ENCODE results near the gene TTC7B. TPM values are rescaled to one million over a fixed set of nuclear protein-coding genes. Genes with fewer than 3 reads are reported as not detected.

The TTC7B gene
- total and polyA plus RNA-seq, 10 of the 15 experiments (the other 5 are each of a cell fraction or from before 2014, with no cell fraction given): under 0.01 to 1.1 (median 0.26) TPM; not detected in 2

DNA sequence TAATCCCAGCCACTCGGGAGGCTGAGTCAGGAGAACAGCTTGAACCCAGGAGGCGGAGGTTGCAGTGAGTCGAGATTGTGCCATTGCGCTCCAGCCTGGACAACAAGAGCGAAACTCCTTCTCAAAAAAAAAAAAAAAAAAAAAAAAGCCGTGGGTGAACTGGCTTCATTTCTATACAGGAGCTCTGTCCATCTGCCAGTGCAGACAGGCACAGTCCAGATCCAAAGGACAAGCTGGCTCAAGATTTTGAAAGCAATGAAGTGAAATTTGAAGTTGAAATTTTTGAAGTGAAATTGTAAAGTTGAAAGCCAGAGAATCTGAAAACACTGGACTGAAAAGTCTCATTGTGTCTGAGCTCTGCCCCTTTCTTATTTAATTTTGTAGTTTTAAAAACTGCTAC, 284.7 kb downstream of the TTC7B start (continued):
- no peak for TF ChIP-seq ZNF207 (IDR thresholded peaks at IDR 0.05; ENCODE audit: borderline replicate concordance)

DNA sequence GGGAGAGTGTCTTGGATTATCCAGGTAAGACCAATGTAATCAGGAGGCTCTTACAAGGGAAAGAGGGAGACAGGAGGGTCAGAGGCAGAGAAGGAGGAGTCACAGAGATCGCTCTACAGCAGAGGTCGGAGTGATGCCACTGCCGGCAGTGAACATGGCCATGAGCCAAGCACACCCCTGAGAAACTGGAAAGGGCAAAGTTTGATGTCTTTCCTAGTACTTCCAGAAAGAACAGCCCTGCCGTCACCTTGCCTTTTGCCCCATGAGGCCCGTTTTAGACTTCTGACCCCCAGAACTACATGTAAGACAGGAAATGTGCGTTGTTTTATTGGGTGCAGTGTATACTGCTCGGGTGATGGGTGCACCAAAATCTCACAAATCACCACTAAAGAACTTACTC, 285.7 kb downstream of the TTC7B start:
- WGBS (ENCODE audit: insufficient coverage, insufficient replicate concordance, low lambda C conversion rate, missing lambda C conversion rate): 59% methylated on average over 7 of the region's 7 CpGs
- Histone ChIP-seq H4K20me1 (ENCODE audit: control insufficient read depth, insufficient read depth) (no peaks in the 10 kb centered on the region), H3K27me3 (replicated peaks in 1 of 2; ENCODE audit: control insufficient read depth in 2 of 2, insufficient read depth in 2 of 2, low read length in 1 of 2) (no peaks in the 10 kb centered on the region; a peak in 1 of 4 replicates), H3K36me3 (ENCODE audit: control insufficient read depth in 2 of 2, insufficient read depth in 2 of 2, low read length in 1 of 2) (no peaks in the 10 kb centered on the region), H3K9ac (ENCODE audit: control insufficient read depth, insufficient read depth, low read length) (no peak overlapping the region), H3K79me2 (ENCODE audit: control insufficient read depth, insufficient read depth, low read length) (no peaks in the 10 kb centered on the region), H3K4me3 (no peak overlapping the region), H3K27ac (ENCODE audit: control insufficient read depth, insufficient read depth) (no peak overlapping the region), H3K4me1 (ENCODE audit: control insufficient read depth, insufficient read depth, low read length) (no peaks in the 10 kb centered on the region), H3K4me2 (ENCODE audit: control insufficient read depth, insufficient read depth) (no peak overlapping the region), H3K9me3 (replicated peaks; ENCODE audit: control insufficient read depth, insufficient read depth, low read length) (peaks cover 2% of the 10 kb centered on the region; the same call in 1 of the 3 replicates), H2AFZ (ENCODE audit: control insufficient read depth, low read depth, low read length) (no peak overlapping the region)
- no peak for ATAC-seq
- in situ Hi-C loops (cut with MboI) (no loop called here), intact Hi-C loops (cut with micrococcal nuclease; ENCODE audit: unreplicated experiment) (no loop called here)
- DNase-seq (ENCODE audit: low read depth, low spot score): no peak
- BruUV-seq (replicated peaks): no TSS peak
- no peak for TF ChIP-seq NR2F1 (conservative IDR thresholded peaks at IDR 0.05)
- no peak for TF ChIP-seq MYC (IDR thresholded peaks at IDR 0.05; ENCODE audit: insufficient read depth, insufficient read length, insufficient replicate concordance, low read length, severe bottlenecking)
- TF ChIP-seq ZNF207 (IDR thresholded peaks at IDR 0.05; ENCODE audit: borderline replicate concordance): no peak
- no peak for TF ChIP-seq PML (IDR thresholded peaks at IDR 0.05; ENCODE audit: low read length)
- POLR2A ChIA-PET: no interaction called here
- no peak for FAIRE-seq
- SMC1A ChIA-PET (ENCODE audit: uncharacterized antibody, unreplicated experiment): no interaction called here
- RAD21 ChIA-PET (ENCODE audit: unreplicated experiment): no interaction called here
- CTCF ChIA-PET: no interaction called here

- no peak for FAIRE-seq
- Histone ChIP-seq H3K9me3 (replicated peaks; ENCODE audit: control insufficient read depth, insufficient read depth, low read length) (peaks cover 2% of the 10 kb centered on the region; the same call in 1 of the 3 replicates), H3K4me1 (ENCODE audit: control insufficient read depth, insufficient read depth, low read length) (no peaks in the 10 kb centered on the region), H3K27me3 (replicated peaks in 1 of 2; ENCODE audit: control insufficient read depth in 2 of 2, insufficient read depth in 2 of 2, low read length in 1 of 2) (no peaks in the 10 kb centered on the region; a peak in 1 of 4 replicates), H3K4me2 (ENCODE audit: control insufficient read depth, insufficient read depth) (no peak overlapping the region), H3K36me3 (ENCODE audit: control insufficient read depth in 2 of 2, insufficient read depth in 2 of 2, low read length in 1 of 2) (no peaks in the 10 kb centered on the region), H2AFZ (ENCODE audit: control insufficient read depth, low read depth, low read length) (no peak overlapping the region), H3K79me2 (ENCODE audit: control insufficient read depth, insufficient read depth, low read length) (no peaks in the 10 kb centered on the region), H3K9ac (ENCODE audit: control insufficient read depth, insufficient read depth, low read length) (no peak overlapping the region), H3K4me3 (no peak overlapping the region), H4K20me1 (ENCODE audit: control insufficient read depth, insufficient read depth) (no peaks in the 10 kb centered on the region), H3K27ac (ENCODE audit: control insufficient read depth, insufficient read depth) (no peak overlapping the region)
- DNase-seq (ENCODE audit: low read depth, low spot score): no peak
- intact Hi-C loops (cut with micrococcal nuclease; ENCODE audit: unreplicated experiment) (no loop called here), in situ Hi-C loops (cut with MboI) (no loop called here)
- ChIA-PET CTCF (no interaction called here), SMC1A (ENCODE audit: uncharacterized antibody, unreplicated experiment) (no interaction called here), RAD21 (ENCODE audit: unreplicated experiment) (no interaction called here), POLR2A (no interaction called here)
- WGBS (ENCODE audit: insufficient coverage, insufficient replicate concordance, low lambda C conversion rate, missing lambda C conversion rate): 31% methylated on average over 6 of the region's 6 CpGs
- ATAC-seq: no peak
- BruUV-seq (replicated peaks): no TSS peak
- TF ChIP-seq SUZ12 (IDR thresholded peaks at IDR 0.05; ENCODE audit: unreplicated experiment) (no peak), E2F4 (IDR thresholded peaks at IDR 0.05; ENCODE audit: low read depth, low read length) (no peak), SIN3A (IDR thresholded peaks at IDR 0.05; ENCODE audit: low read depth, low read length) (no peak), BCL11A (IDR thresholded peaks at IDR 0.05; ENCODE audit: low read depth, low read length) (no peak), CHD4 (IDR thresholded peaks at IDR 0.05) (no peak), MTA2 (IDR thresholded peaks at IDR 0.05; ENCODE audit: low read depth) (no peak), NR2C2 (IDR thresholded peaks at IDR 0.05; ENCODE audit: borderline replicate concordance, control insufficient read depth, insufficient read length, low read depth) (no peak), WRNIP1 (IDR thresholded peaks at IDR 0.05; ENCODE audit: borderline replicate concordance, low read depth, low read length) (no peak)
- TF ChIP-seq, protein P1, sequence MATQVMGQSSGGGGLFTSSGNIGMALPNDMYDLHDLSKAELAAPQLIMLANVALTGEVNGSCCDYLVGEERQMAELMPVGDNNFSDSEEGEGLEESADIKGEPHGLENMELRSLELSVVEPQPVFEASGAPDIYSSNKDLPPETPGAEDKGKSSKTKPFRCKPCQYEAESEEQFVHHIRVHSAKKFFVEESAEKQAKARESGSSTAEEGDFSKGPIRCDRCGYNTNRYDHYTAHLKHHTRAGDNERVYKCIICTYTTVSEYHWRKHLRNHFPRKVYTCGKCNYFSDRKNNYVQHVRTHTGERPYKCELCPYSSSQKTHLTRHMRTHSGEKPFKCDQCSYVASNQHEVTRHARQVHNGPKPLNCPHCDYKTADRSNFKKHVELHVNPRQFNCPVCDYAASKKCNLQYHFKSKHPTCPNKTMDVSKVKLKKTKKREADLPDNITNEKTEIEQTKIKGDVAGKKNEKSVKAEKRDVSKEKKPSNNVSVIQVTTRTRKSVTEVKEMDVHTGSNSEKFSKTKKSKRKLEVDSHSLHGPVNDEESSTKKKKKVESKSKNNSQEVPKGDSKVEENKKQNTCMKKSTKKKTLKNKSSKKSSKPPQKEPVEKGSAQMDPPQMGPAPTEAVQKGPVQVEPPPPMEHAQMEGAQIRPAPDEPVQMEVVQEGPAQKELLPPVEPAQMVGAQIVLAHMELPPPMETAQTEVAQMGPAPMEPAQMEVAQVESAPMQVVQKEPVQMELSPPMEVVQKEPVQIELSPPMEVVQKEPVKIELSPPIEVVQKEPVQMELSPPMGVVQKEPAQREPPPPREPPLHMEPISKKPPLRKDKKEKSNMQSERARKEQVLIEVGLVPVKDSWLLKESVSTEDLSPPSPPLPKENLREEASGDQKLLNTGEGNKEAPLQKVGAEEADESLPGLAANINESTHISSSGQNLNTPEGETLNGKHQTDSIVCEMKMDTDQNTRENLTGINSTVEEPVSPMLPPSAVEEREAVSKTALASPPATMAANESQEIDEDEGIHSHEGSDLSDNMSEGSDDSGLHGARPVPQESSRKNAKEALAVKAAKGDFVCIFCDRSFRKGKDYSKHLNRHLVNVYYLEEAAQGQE (IDR thresholded peaks at IDR 0.05; ENCODE audit: low read depth, low read length): no peak
Measured at GRCh38 chr14:90527978-90528377, 288.3 kb downstream of the TTC7B start.
